ENCODE results near the gene MTF1. TPM values are rescaled to one million over a fixed set of nuclear protein-coding genes. Genes with fewer than 3 reads are reported as not detected.

MTF1 gene
- total RNA-seq, 1 donor from 2014 or later, result 5.9 TPM

- peaks cover 8% of the 10 kb centered on the region for H3K27me3 Mint-ChIP-seq (ENCODE audit: insufficient read depth, low read depth)
- no peak overlapping the region for H3K9ac ChIP-seq
Observed at GRCh38 chr1:37811027-37811655, 48.3 kb downstream of the MTF1 start.

GRCh38 chr1:37809942-37810341, 49.5 kb downstream of the MTF1 start:
- H3K4me3 ChIP-seq, result no peak overlapping the region
- no peak for DNase-seq (ENCODE audit: low spot score)
- peaks cover 3% of the 10 kb centered on the region for H3K36me3 ChIP-seq
- H3F3A ChIP-seq (ENCODE audit: low read depth), result peaks cover 22% of the 10 kb centered on the region
- Mint-ChIP-seq H3K4me1 (peaks cover 27% of the 10 kb centered on the region), H3K9me3 (no peaks in the 10 kb centered on the region), H3K27ac (no peak overlapping the region), H3K27me3 (ENCODE audit: insufficient read depth, low read depth) (peaks cover 2% of the 10 kb centered on the region), H3K4me3 (peak overlapping the region; percentile 48), H3K36me3 (peaks cover 11% of the 10 kb centered on the region)
- H3K4me2 ChIP-seq, result no peak overlapping the region
- no peak overlapping the region for H2AFZ ChIP-seq (replicated peaks)
- H3K27ac ChIP-seq, result no peak overlapping the region
- peaks cover 14% of the 10 kb centered on the region for H3K4me1 ChIP-seq
- no peaks in the 10 kb centered on the region for H3K27me3 ChIP-seq
- H3K9ac ChIP-seq, result no peak overlapping the region
- no peaks in the 10 kb centered on the region for H3K9me3 ChIP-seq (ENCODE audit: low read depth)
- peaks cover 37% of the 10 kb centered on the region for H3K79me2 ChIP-seq (ENCODE audit: low read depth)
- peaks cover 57% of the 10 kb centered on the region for H4K20me1 ChIP-seq (ENCODE audit: low read depth)
- TF ChIP-seq EZH2 (IDR thresholded peaks at IDR 0.05) (no peak), CTCF (IDR thresholded peaks at IDR 0.05) (no peak), EZH2phosphoT487 (IDR thresholded peaks at IDR 0.05) (no peak)

More at GRCh38 chr1:37811027-37811655, 48.3 kb downstream of the MTF1 start:
- Histone ChIP-seq H3K4me3 (no peak overlapping the region), H3K9me3 (ENCODE audit: low read depth) (no peaks in the 10 kb centered on the region), H3K79me2 (ENCODE audit: low read depth) (peaks cover 34% of the 10 kb centered on the region), H3K27me3 (no peaks in the 10 kb centered on the region), H3K4me1 (peaks cover 14% of the 10 kb centered on the region), H3K36me3 (peaks cover 3% of the 10 kb centered on the region), H3F3A (ENCODE audit: low read depth) (peaks cover 19% of the 10 kb centered on the region), H4K20me1 (ENCODE audit: low read depth) (peaks cover 45% of the 10 kb centered on the region), H2AFZ (replicated peaks) (no peak overlapping the region), H3K27ac (no peak overlapping the region), H3K4me2 (no peak overlapping the region)
- peaks cover 12% of the 10 kb centered on the region for H3K36me3 Mint-ChIP-seq
- peaks cover 27% of the 10 kb centered on the region for H3K4me1 Mint-ChIP-seq
- DNase-seq (ENCODE audit: low spot score), result peak; percentile 86
- no peaks in the 10 kb centered on the region for H3K9me3 Mint-ChIP-seq
- H3K27ac Mint-ChIP-seq, result no peak overlapping the region
- peak overlapping the region; percentile 35 for H3K4me3 Mint-ChIP-seq
- no peak for TF ChIP-seq EZH2 (IDR thresholded peaks at IDR 0.05)
- no peak for TF ChIP-seq EZH2phosphoT487 (IDR thresholded peaks at IDR 0.05)
- TF ChIP-seq CTCF (IDR thresholded peaks at IDR 0.05), result peak; percentile 87

- peaks cover 37% of the 10 kb centered on the region for H3K79me2 ChIP-seq (ENCODE audit: low read depth)
- peak overlapping the region; percentile 78 for H3K27ac Mint-ChIP-seq
- H3K9ac ChIP-seq, result peak overlapping the region; percentile 88
- peaks cover 10% of the 10 kb centered on the region for H3K36me3 ChIP-seq
- peaks cover 28% of the 10 kb centered on the region for H3F3A ChIP-seq (ENCODE audit: low read depth)
- H3K9me3 ChIP-seq (ENCODE audit: low read depth), result no peaks in the 10 kb centered on the region
- H3K36me3 Mint-ChIP-seq, result peaks cover 8% of the 10 kb centered on the region
- peak overlapping the region; percentile 62 for H3K27ac ChIP-seq
- no peaks in the 10 kb centered on the region for H3K9me3 Mint-ChIP-seq
- TF ChIP-seq EZH2 (IDR thresholded peaks at IDR 0.05) (no peak), CTCF (IDR thresholded peaks at IDR 0.05) (peak; percentile 7)
- H3K4me3 ChIP-seq, result peak overlapping the region; percentile 95
- H3K4me1 ChIP-seq, result peaks cover 14% of the 10 kb centered on the region
- H4K20me1 ChIP-seq (ENCODE audit: low read depth), result peaks cover 63% of the 10 kb centered on the region
- H2AFZ ChIP-seq (replicated peaks), result no peak overlapping the region
- H3K4me2 ChIP-seq, result peak overlapping the region; percentile 99
- peak overlapping the region; percentile 94 for H3K4me3 Mint-ChIP-seq
- H3K27me3 Mint-ChIP-seq (ENCODE audit: insufficient read depth, low read depth), result no peaks in the 10 kb centered on the region
- H3K27me3 ChIP-seq, result no peaks in the 10 kb centered on the region
- peak; percentile 63 for DNase-seq (ENCODE audit: low spot score)
- H3K4me1 Mint-ChIP-seq, result peaks cover 27% of the 10 kb centered on the region
Observed at GRCh38 chr1:37808369-37809319, 50.7 kb downstream of the MTF1 start.

Data from neural progenitor cell (in vitro differentiated cells).